Measurements from ENCODE around the gene SHROOM2. TPM values are rescaled to one million over a fixed set of nuclear protein-coding genes. Genes with fewer than 3 reads are reported as not detected.
A peak's percentile ranks its signal among the peaks of the same experiment; 100 is the strongest.

Gene SHROOM2
- total RNA-seq, 2 donors from 2014 or later, result 14.4 to 15.4 TPM

- TF ChIP-seq CTCF (conservative IDR thresholded peaks at IDR 0.05), result no peak
- no peaks in the 10 kb centered on the region for H3K9me3 ChIP-seq (ENCODE audit: control insufficient read depth, low read length)
- Mint-ChIP-seq H3K27ac (peak overlapping the region; percentile 48), H3K4me3 (no peak overlapping the region), H3K36me3 (ENCODE audit: low read depth) (peaks cover 12% of the 10 kb centered on the region), H3K4me1 (peaks cover 3% of the 10 kb centered on the region), H3K27me3 (ENCODE audit: insufficient read depth) (no peaks in the 10 kb centered on the region), H3K9me3 (peaks cover 59% of the 10 kb centered on the region)
- H3K4me3 ChIP-seq (ENCODE audit: low read length), result no peak overlapping the region
- no peak for DNase-seq
- H3K27ac ChIP-seq (ENCODE audit: low read depth, low read length), result no peak overlapping the region
- H3K9ac ChIP-seq (ENCODE audit: extremely low read depth, low read length, poor library complexity, severe bottlenecking), result no peak overlapping the region
- WGBS, 2 experiments (ENCODE audit: insufficient coverage in 1 of 2, insufficient read length in 1 of 2), result 92 to 97% methylated on average over 2 to 7 of the region's 8 CpGs
- no peaks in the 10 kb centered on the region for H3K27me3 ChIP-seq (ENCODE audit: control insufficient read depth, insufficient read depth, low read length, poor library complexity, severe bottlenecking)
- no peaks in the 10 kb centered on the region for H3K36me3 ChIP-seq (ENCODE audit: control insufficient read depth, insufficient read depth, low read length)
- H3K4me1 ChIP-seq (ENCODE audit: control insufficient read depth, insufficient read depth, low read length), result no peaks in the 10 kb centered on the region
These were observed 121.6 kb downstream of the SHROOM2 start for GRCh38 chrX:9907645-9908387.

DNA sequence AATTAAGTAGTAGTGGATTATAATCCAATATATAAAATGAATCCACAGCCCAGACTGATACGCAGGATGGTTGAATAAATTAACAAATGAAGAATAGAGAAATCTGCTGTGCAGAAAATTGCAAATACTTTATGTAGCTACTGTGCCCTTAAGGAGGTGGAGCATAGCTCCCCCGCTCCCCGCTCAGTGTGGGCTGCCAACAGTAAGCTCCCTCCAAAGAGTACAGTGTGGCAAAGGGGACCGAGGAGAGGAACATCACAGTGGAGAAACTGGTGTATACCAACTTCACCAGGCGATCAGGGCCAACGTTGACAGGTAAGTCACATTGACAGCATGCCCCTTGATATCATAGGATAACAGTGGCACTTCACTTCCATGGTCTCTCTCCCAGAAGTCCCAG lies 123.0 kb downstream of the SHROOM2 start:
- Mint-ChIP-seq H3K9me3 (peaks cover 56% of the 10 kb centered on the region), H3K4me3 (no peak overlapping the region), H3K4me1 (peaks cover 3% of the 10 kb centered on the region), H3K27me3 (ENCODE audit: insufficient read depth) (no peaks in the 10 kb centered on the region), H3K36me3 (ENCODE audit: low read depth) (peaks cover 12% of the 10 kb centered on the region), H3K27ac (no peak overlapping the region)
- no peak for TF ChIP-seq CTCF (conservative IDR thresholded peaks at IDR 0.05)
- WGBS, 2 experiments (ENCODE audit: insufficient coverage in 1 of 2, insufficient read length in 1 of 2), result 80 to 93% methylated on average over 1 to 6 of the region's 6 CpGs
- Histone ChIP-seq H3K27ac (ENCODE audit: low read depth, low read length) (no peak overlapping the region), H3K9ac (ENCODE audit: extremely low read depth, low read length, poor library complexity, severe bottlenecking) (no peak overlapping the region), H3K4me3 (ENCODE audit: low read length) (no peak overlapping the region), H3K27me3 (ENCODE audit: control insufficient read depth, insufficient read depth, low read length, poor library complexity, severe bottlenecking) (no peaks in the 10 kb centered on the region), H3K9me3 (ENCODE audit: control insufficient read depth, low read length) (no peaks in the 10 kb centered on the region), H3K36me3 (ENCODE audit: control insufficient read depth, insufficient read depth, low read length) (no peaks in the 10 kb centered on the region), H3K4me1 (ENCODE audit: control insufficient read depth, insufficient read depth, low read length) (no peaks in the 10 kb centered on the region)
- DNase-seq, result no peak

DNA sequence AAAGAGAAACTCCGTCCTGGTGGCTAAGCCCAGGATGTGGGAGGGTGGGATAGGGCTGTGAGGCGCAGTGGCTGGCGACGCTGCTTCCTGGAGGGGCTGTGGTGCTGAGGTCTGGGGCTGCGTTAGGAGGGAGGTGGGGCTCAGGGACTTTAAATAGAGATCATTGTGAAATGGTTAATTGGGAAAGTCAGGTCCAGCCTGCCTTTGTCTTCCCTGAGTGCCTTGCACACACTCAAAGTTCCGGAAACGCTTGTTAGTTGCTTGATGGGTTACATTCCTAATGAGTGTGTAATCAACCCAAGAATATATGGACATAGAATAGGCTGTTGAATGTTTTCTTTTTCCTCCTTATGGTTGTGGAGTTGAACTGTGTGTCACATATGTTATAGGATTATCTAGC lies 125.3 kb downstream of the SHROOM2 start:
- WGBS, 2 experiments (ENCODE audit: insufficient coverage in 1 of 2, insufficient read length in 1 of 2), result 60 to 86% methylated on average over 1 to 7 of the region's 7 CpGs
- Histone ChIP-seq H3K4me3 (ENCODE audit: low read length) (no peak overlapping the region), H3K9me3 (ENCODE audit: control insufficient read depth, low read length) (no peaks in the 10 kb centered on the region), H3K9ac (ENCODE audit: extremely low read depth, low read length, poor library complexity, severe bottlenecking) (no peak overlapping the region), H3K36me3 (ENCODE audit: control insufficient read depth, insufficient read depth, low read length) (no peaks in the 10 kb centered on the region), H3K27ac (ENCODE audit: low read depth, low read length) (no peak overlapping the region), H3K27me3 (ENCODE audit: control insufficient read depth, insufficient read depth, low read length, poor library complexity, severe bottlenecking) (no peaks in the 10 kb centered on the region), H3K4me1 (ENCODE audit: control insufficient read depth, insufficient read depth, low read length) (no peaks in the 10 kb centered on the region)
- Mint-ChIP-seq H3K4me3 (no peak overlapping the region), H3K9me3 (peaks cover 45% of the 10 kb centered on the region), H3K4me1 (peaks cover 3% of the 10 kb centered on the region), H3K27me3 (ENCODE audit: insufficient read depth) (no peaks in the 10 kb centered on the region), H3K27ac (no peak overlapping the region), H3K36me3 (ENCODE audit: low read depth) (peaks cover 7% of the 10 kb centered on the region)
- no peak for DNase-seq
- TF ChIP-seq CTCF (conservative IDR thresholded peaks at IDR 0.05), result no peak
